LoVo (cell line): Measurements from ENCODE around the gene ZNF326.

Source experiments
- DNase-seq: peaks from one replicate; pipeline ENCODE4 v3.0.0-alpha.2; 2016; ENCODE audit warnings: low spot score

The ZNF326 gene

GRCh38 chr1:90083995-90084394 is 89.1 kb downstream of the ZNF326 start:
- DNase-seq: no peak
